Measurements from ENCODE around the gene CDA. TPM values are rescaled to one million over a fixed set of nuclear protein-coding genes. Genes with fewer than 3 reads are reported as not detected.

Gene CDA
- total RNA-seq, 1 donor from 2014 or later: 1.5 TPM

DNA sequence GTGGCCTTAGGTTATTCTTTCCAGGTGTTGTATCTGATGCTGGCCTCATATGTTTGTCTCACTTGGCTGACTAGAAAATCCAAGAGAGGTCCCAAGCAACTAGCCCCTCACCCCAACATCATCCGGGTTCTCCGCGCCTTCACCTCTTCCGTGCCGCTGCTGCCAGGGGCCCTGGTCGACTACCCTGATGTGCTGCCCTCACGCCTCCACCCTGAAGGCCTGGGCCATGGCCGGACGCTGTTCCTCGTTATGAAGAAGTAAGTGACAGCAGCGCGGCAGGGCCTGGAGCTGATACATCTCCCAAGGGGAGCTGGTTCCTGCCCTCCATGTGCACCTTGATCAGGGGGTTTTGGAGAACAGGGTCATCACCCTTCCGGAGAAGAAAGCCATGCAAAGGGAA is 55.5 kb downstream of the CDA start:
- Mint-ChIP-seq H3K36me3 (peaks cover 4% of the 10 kb centered on the region), H3K4me1 (ENCODE audit: unreplicated experiment) (no peaks in the 10 kb centered on the region), H3K27ac (no peak overlapping the region), H3K4me3 (no peak overlapping the region), H3K9me3 (no peaks in the 10 kb centered on the region), H3K27me3 (no peaks in the 10 kb centered on the region)
- no peak for DNase-seq (ENCODE audit: extremely low spot score, unreplicated experiment)
- TF ChIP-seq, protein P1, sequence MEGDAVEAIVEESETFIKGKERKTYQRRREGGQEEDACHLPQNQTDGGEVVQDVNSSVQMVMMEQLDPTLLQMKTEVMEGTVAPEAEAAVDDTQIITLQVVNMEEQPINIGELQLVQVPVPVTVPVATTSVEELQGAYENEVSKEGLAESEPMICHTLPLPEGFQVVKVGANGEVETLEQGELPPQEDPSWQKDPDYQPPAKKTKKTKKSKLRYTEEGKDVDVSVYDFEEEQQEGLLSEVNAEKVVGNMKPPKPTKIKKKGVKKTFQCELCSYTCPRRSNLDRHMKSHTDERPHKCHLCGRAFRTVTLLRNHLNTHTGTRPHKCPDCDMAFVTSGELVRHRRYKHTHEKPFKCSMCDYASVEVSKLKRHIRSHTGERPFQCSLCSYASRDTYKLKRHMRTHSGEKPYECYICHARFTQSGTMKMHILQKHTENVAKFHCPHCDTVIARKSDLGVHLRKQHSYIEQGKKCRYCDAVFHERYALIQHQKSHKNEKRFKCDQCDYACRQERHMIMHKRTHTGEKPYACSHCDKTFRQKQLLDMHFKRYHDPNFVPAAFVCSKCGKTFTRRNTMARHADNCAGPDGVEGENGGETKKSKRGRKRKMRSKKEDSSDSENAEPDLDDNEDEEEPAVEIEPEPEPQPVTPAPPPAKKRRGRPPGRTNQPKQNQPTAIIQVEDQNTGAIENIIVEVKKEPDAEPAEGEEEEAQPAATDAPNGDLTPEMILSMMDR (conservative IDR thresholded peaks at IDR 0.05): no peak

DNA sequence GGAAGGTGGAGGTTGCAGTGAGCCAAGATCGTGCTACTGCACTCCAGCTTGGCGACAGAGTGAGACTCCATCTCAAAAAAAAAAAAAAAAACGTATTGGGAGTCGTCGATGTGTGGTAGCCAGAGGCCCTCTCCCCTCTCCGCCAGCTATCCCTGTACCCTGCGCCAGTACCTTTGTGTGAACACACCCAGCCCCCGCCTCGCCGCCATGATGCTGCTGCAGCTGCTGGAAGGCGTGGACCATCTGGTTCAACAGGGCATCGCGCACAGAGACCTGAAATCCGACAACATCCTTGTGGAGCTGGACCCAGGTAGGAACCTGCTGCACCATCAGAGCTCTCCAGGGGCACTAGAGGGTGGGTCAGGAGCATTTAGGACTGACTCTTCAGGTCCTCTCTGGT is 56.5 kb downstream of the CDA start:
- Mint-ChIP-seq H3K36me3 (peaks cover 6% of the 10 kb centered on the region), H3K27me3 (no peaks in the 10 kb centered on the region), H3K9me3 (no peaks in the 10 kb centered on the region), H3K4me3 (no peak overlapping the region), H3K4me1 (ENCODE audit: unreplicated experiment) (no peaks in the 10 kb centered on the region), H3K27ac (no peak overlapping the region)
- no peak for DNase-seq (ENCODE audit: extremely low spot score, unreplicated experiment)
- TF ChIP-seq, protein P1 (conservative IDR thresholded peaks at IDR 0.05): no peak

DNA sequence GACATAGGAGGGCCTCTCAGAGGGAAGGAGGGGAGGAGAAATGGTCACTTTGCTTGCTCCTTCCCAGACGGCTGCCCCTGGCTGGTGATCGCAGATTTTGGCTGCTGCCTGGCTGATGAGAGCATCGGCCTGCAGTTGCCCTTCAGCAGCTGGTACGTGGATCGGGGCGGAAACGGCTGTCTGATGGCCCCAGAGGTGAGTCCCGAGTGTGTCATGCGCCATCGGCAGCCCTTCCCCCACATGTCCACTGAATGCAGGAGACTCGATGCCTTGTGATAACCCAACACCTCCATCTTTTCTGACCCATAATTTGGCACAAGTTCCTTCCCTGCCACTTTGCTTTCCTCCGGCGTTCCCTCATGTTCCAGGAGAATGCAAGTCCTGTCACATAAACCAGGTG is 59.5 kb downstream of the CDA start:
- no peaks in the 10 kb centered on the region for H3K9me3 Mint-ChIP-seq
- H3K27me3 Mint-ChIP-seq: no peaks in the 10 kb centered on the region
- no peak overlapping the region for H3K27ac Mint-ChIP-seq
- H3K4me1 Mint-ChIP-seq (ENCODE audit: unreplicated experiment): no peaks in the 10 kb centered on the region
- TF ChIP-seq, protein P1 (conservative IDR thresholded peaks at IDR 0.05): no peak
- no peak overlapping the region for H3K4me3 Mint-ChIP-seq
- DNase-seq (ENCODE audit: extremely low spot score, unreplicated experiment): no peak
- peaks cover 20% of the 10 kb centered on the region for H3K36me3 Mint-ChIP-seq

DNA sequence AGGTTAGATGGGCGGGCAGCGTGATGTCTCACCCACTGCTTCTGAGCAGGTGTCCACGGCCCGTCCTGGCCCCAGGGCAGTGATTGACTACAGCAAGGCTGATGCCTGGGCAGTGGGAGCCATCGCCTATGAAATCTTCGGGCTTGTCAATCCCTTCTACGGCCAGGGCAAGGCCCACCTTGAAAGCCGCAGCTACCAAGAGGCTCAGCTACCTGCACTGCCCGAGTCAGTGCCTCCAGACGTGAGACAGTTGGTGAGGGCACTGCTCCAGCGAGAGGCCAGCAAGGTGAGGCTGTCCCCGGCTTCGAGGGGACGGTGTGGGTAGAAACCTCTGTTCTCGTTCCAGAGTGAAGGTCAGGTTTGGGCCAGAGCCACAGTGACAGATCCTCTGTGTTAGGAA is 60.0 kb downstream of the CDA start:
- Mint-ChIP-seq H3K27ac (no peak overlapping the region), H3K27me3 (no peaks in the 10 kb centered on the region)

DNA sequence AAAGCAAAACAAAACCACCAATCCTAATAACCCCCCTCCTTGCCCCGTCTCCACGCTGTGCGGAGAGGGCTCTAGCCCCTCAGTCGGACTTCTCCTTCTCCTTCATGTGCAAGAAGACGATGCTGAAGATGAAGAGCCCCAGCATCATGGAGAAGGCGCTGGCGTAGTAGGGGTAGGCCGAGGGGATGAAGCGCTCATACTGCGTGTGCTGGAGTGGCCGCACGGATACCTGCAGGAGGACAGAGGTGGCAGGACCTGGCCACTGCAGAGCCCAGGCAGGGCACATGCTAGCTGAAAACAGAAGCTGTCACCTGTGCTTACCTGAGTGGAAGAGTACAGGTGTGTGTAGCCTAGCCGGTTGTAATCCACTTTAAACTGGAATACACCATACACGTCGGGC is 63.4 kb downstream of the CDA start:
- no peak for DNase-seq (ENCODE audit: extremely low spot score, unreplicated experiment)
- TF ChIP-seq, protein P1 (conservative IDR thresholded peaks at IDR 0.05): no peak
- Mint-ChIP-seq H3K27ac (no peak overlapping the region), H3K4me3 (no peak overlapping the region), H3K9me3 (no peaks in the 10 kb centered on the region), H3K36me3 (peaks cover 20% of the 10 kb centered on the region), H3K27me3 (no peaks in the 10 kb centered on the region), H3K4me1 (ENCODE audit: unreplicated experiment) (no peaks in the 10 kb centered on the region)

More for the DNA sequence above, 60.0 kb downstream of the CDA start:
- Mint-ChIP-seq H3K4me3 (no peak overlapping the region), H3K4me1 (ENCODE audit: unreplicated experiment) (no peaks in the 10 kb centered on the region), H3K36me3 (peaks cover 20% of the 10 kb centered on the region), H3K9me3 (no peaks in the 10 kb centered on the region)
- TF ChIP-seq, protein P1 (conservative IDR thresholded peaks at IDR 0.05): no peak
- no peak for DNase-seq (ENCODE audit: extremely low spot score, unreplicated experiment)

DNA sequence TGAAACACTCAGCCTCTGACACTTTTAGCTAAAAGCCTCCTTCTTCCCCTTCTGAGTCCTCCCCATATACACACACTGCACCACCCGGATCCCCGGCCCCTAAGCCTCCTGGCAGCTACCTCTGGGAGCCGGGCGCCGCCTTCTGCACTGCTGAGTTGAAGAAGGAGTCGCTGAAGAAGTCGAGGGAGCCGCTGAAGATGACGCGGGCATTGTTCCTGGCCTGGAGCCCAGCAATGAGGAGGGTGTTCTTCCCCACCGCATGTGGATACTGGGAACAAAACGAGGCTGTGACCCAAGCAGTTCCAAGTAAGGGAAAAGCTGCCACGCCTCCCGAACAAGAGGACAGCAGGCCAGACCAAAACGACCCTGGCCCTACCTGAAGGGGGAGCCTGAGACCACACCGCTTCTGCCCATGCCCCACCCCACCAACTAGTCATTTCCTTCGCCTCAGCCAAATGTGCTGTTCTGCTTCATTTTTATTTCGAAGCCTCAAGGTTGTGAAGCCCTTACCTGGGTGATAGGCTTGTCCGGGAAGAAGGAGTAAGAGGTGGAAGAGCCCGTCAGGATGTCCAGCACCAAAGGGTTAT is 65.3 kb downstream of the CDA start:
- Mint-ChIP-seq H3K4me1 (ENCODE audit: unreplicated experiment) (peaks cover 2% of the 10 kb centered on the region), H3K27me3 (no peaks in the 10 kb centered on the region), H3K27ac (no peak overlapping the region), H3K4me3 (no peak overlapping the region), H3K9me3 (no peaks in the 10 kb centered on the region), H3K36me3 (peaks cover 20% of the 10 kb centered on the region)
- DNase-seq (ENCODE audit: extremely low spot score, unreplicated experiment): no peak
- TF ChIP-seq, protein P1 (conservative IDR thresholded peaks at IDR 0.05): no peak

Measured in type B pancreatic cell (in vitro differentiated cells).